Activated CD8-positive, alpha-beta memory T cell treated with anti-CD3 and anti-CD28 coated beads, Interleukin-2, amount 50 U/mL, for 48 hours (primary cell): ENCODE data around the gene TMEM117.
"Not testable (repeated sequence)": the region's sequence is repeated elsewhere in the genome, so short reads cannot be mapped to it uniquely, and the experiment has no call there.

ENCODE experiments used
- DNase-seq: peaks from one replicate; pipeline ENCODE4 v3.0.0-alpha.2; 2020

TMEM117 gene

DNA sequence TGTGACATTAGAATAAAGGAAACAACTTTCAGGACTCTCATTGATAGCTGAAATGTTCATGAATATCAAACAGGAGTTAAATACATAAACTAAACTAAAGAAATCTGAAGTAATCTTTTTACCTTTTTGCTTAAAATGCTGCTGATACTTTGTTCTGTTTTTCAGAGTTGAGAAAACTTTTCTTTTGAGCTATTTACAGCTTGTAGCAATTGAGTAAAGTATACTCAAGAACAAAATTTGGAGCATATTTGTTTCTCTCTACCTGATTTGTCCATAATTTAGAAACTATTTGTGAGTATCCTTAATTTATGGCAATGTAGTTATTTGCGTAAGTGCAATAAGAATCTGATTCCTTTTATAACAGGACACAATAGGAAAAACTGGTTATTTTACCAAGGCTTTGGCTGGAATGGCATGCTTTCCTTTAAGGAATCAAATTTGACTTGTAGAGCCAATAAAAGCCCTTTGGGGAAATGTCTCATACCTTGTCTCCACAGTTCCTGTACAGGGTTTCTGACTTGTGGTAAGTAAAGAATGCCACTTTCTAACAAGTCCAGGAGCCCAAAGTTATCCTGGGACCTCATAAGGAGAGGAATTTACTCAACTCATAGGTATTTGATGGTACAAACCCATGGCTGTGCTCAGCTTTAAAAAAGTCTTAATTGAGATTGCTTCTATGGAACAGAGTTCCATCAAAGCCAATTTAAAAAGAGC, 195.7 kb downstream of the TMEM117 start:
- no peak for DNase-seq

DNA sequence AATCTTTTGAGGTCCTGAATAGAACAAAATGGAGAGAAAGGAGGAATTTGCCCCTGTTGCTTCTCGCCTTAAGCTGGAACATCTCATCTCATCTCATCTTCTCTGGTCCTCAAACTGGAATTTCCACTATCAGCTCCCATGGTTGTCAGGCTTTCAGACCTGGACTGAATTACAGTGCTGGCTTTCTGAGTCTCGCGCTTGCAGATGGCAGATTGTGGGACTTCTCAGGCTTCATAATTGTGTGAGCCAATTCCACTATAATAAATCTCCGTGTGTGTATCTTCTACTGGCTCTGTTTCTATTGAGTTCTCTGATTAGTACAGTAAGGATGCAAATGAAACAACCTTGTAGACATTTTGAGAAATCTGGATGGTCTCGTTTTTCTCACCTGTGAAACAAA, 199.0 kb downstream of the TMEM117 start:
- DNase-seq: no peak

DNA sequence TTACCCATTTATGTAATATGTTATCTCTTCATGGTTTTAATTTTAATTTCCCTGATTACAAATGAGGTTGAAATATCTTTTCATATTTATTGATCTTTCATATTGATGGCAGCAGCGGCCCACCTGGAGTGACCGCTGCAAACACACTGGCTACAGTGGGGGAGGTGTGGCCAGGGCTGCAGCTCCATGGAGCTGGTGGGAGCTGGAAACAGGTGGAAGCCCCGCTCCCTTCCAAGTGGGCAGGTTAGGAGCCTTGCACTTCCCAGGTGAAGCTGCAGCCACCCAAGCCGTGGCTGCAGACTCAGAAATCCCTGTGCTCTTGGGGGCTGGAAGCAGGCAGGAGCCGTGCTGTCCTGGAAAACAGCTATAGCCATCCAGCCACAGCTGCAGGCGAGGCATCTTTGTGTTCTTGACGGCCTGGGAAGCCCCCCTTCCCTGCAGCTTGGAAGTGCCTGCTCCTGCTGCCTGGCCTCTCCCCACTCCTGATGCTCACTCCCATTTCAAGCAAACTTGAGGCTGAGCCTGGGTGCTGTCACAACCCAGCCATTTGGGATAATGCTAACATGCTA, 201.1 kb downstream of the TMEM117 start:
- no peak for DNase-seq

DNA sequence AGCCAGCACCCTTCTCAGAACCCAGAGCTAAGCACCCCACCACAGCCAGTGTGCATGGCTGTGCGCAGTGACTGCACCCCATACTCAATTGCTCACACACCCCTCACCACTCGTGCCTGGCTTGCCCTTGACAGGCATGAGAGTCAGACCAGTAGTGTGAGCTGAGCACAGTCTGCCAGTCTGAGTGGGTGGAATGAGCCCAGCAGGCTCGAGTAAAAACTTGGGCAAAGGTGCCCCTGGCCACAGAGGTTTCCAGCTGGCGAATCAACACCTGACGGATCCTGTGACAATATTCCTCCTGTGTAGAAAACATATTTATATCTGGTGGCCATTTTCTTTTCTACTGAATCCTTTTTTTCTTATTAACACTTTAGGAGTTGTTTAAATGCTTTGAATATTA, 202.5 kb downstream of the TMEM117 start:
- DNase-seq: no peak

DNA sequence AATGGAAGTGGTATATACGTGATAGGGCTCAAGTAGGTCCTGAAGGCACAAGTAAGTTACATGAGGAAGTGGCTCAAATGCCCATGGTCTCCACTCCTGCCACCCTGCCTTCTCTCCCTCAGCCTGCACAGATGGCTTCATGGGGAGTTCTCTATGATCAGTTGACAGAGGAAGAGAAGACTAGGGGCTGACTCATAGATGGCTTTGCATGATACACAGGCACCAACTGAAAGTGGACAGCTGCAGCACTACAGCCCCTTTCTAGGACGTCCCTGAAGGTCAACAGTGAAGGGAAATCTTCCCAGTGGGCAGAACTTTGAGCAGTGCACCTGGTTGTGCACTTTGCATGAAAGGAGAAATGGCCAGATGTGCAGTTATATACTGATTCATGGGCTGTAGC, 208.6 kb downstream of the TMEM117 start:
- not testable (repeated sequence) for DNase-seq

DNA sequence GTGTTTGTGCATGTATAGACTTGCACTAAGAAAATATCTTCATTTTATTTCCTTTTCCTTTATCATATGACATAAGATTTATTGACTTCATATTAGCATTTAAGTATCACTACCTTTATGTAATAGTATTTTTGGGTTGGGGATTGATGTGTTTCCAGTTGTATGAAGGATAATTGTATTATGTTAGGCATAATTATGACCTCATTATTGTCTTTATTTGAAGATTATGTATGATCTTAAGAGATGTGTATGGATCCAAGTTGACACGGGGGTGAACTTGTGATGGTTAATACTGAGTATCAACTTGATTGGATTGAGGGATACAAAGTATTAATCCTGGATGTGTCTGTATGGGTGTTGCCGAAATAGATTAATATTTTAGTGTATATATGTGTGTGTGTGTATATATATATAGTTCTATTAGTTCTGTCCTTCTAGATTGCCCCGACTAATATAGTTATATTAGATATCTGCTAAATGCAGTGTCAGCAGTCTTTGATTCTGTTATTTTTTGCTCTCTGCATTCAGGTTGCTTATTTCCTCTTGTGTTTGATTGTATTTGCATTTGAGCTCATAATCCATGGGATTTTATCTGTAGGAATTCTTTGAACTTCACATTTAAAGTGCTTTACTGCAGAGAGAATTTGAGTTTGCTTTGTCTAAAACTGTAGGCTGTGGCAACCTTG, 211.0 kb downstream of the TMEM117 start:
- DNase-seq: no peak

DNA sequence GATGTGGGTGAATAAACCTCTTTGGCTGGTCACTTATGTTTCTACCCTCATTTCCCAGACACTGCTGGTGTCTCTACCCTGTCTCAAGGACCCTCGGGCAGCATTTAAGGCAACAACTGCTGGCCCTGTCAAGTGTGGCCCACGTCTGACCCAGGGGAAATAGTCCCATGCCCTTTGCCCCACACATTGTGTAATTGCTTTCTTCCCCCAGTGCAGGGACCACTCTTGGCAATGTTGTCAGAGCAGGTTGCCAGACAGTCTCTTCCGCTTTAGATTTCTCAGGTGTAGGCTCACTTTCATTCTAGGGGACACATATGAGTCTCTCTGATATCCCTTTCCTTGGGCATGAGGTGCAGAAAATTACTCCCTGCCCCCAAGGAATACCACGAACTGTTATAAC, 216.7 kb downstream of the TMEM117 start:
- no peak for DNase-seq

DNA sequence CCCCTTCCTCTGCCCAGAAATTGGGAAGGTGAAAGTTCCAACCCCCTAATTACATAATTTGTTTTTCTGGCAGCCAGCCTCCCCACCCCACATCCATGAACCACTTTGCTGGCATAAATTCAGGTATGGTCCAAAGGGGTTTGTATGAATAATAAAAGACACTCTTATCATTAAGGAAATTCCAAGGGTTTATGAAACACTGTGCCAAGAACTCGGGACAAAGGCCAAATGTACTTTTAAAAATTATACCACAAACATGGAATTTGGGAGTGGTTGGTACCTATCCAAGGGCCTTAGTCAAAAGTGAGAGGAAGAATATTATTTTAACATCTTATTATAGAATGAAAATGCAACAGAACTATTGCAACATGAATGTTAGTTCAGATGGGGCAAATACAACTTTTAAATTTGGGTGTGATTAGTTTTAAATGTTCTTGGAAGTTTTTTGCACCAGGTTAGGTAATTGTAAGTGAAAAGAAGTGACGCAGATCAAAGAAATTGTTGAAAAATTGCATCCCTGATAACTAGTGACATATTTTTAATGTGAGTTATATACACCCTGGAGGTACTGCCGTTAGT, 217.8 kb downstream of the TMEM117 start:
- DNase-seq: no peak

DNA sequence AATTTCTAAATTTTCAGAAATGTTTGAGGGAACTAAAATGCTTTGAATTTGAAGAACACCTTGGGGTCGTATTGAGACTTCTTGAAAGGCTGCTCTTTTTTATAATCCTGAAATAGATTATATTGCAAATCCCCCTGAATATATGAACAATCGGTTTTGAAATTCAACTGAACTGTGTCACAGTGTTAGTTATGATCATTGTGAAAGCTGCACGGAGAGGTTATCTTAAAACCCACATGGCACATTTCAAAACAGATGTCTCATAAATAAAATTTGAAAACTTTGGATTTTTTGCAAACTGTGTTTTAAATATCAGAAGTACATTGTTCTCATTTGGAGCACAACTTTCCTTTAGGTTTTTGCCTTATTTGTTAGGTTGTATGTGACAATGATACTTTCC, 218.4 kb downstream of the TMEM117 start:
- DNase-seq: no peak

DNA sequence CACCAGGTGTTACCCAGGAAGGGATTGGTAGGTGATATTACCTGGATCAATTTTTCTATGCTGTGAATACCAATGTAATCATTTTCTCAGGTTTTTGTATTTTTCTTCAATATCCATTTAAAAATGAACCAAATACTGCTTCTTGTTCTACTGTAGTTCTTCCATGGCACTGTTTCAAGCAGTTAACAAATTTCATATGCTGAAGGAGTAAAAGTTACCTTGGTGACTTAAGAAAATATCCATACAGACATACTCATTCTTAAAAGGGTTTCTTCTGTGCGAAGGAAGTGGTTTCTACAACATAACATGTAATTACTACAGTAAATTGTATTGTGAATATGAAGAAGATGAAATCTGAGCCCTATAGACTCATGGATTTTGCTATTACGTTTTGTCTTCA, 222.5 kb downstream of the TMEM117 start:
- DNase-seq: no peak

DNA sequence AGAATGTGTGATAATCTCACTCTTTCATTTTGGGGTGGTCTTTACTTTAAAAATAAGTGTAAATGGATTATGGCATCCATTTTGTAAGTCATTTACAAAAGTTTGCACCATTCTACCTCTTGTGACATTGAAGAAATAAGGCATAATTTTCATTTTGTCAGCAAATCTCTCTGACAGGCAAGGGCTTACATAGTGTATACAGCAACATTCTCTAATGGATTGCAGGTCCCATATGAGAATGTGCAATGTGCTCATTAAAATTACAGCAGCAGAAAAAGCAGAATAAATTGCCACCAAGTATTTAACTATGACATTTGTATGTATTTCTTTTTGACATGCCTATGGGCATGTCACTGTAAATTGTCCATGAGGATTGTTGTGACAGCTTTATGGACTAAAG, 223.6 kb downstream of the TMEM117 start:
- DNase-seq: no peak

DNA sequence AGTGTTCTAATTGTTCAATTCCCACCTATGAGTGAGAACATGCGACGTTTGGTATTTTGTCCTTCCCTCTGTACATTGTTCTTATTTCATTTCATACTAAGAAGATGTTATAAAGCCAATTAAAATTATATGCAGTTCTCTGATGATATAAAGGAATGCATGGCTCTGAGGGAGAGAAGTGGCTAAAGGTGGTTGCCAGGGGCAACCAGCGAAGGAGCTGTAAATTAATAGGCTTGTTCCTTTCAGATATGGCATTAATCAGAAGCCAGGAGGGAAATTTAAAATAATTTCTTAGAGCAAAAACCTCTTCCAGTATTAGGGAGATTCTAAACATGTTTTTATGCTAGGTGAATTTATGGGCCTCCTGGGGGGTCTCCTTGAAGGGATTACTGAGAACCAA, 227.8 kb downstream of the TMEM117 start:
- DNase-seq: no peak

DNA sequence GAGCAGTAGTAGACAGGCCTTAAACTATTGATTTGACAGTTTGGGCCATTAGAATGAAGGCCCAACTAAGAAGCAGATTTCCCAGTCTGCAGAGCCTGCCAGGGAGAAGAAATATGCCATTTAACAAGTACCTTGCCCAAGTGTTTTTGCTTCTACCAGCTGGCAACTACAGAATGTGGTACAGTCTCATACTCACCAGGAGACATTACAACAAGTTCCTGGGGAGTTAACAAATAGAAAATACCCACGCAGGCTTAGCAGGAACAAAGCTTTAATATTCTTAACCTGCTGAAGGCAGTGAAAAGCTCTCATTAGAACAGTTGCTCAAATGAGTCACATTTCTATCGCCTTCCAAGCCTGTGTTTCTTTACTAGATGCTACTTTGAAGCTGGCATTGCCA, 241.0 kb downstream of the TMEM117 start:
- DNase-seq: no peak

DNA sequence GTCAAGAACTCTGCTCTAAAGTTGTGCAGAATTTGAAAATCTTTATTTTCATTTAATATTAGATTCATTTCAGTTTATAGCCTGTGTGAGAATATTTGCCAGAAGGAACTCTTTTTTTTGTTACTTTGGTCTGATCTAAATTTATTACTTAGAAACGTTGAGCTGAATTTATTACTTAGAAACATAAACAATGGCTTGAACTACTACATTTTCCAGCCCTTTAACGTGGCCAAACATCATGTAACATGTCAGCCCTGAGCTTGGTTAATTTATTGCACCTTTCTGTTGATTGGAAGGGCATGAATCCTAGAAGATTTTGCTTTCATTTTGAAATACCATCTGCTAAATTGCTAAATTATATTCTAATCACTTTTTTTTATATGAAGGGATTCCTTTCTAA, 241.4 kb downstream of the TMEM117 start:
- no peak for DNase-seq

DNA sequence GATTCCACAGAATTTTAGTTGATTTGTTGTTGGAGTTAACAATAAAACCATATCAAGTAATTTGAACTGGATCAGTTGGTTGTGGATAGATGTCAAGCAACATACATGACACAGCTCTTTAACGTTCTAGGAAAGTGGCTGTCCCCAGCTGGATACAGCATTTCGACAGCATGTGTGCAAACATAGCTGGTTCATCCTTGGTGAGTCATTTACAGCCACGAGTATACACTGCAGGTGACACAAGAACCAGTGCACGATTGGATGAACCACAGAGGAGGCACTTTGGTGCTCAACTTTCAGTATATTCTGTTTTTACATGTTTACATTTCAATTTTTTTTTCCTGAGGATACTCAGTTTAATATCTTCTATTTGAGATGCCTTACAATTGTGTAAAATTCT, 242.4 kb downstream of the TMEM117 start:
- DNase-seq: no peak

DNA sequence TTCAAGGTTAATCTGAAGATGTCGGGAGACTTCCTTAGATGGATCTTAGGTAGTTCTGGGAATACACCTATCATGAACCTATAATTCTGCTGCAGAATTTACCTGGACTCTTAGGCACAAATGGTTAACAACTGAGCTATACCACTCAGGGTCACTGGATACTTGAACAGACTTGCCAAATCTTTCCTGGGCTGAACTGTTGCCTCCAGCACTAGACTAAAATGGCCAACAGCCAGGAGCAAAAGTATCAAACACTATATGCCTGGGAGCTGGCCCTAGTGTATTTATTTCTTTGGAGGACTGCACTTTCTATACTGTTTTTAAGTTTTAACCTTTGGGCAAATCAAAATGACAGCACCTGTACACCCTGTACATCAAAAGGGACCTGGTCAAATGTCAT, 252.8 kb downstream of the TMEM117 start:
- no peak for DNase-seq

DNA sequence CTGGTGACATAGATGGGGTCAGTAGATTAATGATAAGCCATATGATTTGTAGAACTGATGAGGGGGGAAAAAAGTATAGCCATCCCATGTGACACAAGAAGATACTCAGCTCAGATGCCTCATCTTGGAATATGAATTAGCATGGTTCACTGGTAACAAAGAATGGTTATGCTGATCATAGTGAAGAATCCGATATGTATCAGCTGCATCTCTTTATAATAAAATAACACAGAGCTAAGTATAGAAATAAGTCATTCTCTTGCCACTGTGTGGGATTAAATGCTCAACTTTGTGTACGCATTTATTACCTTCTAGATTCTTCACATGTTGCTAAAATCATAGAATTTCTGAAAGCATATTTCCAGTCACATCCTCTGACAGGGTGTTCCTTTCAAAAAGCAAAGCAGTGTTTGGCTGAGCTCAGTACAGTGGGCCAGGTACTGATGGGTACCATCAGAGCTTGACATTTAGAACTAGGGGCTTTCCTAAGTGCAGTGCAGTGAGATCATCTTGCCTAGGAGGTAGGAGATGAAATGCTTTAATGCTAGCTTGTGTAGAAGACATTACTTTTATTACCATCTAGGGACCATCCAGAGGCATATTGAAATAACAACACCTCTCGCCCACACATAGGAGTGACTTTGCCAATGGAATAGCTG, 256.2 kb downstream of the TMEM117 start:
- DNase-seq: no peak

DNA sequence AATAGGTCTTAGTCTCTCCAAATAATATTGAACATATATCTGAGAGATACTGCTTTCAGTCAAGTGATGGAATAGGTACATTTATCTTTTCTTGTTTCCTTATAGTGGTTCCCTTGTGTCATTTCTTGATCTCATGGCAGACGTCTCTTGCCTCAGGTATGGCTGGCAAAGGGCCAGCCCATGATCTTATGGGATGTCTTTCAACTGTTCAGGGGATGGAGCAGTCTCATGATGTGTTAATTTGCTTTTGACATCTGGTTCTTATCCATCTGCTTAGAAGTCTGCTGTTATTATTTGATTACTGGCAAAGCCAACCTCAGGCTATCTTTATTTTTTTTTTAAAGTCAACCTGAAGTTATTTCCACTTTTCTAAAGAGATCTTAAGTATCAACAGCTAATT, 262.9 kb downstream of the TMEM117 start:
- DNase-seq: no peak

DNA sequence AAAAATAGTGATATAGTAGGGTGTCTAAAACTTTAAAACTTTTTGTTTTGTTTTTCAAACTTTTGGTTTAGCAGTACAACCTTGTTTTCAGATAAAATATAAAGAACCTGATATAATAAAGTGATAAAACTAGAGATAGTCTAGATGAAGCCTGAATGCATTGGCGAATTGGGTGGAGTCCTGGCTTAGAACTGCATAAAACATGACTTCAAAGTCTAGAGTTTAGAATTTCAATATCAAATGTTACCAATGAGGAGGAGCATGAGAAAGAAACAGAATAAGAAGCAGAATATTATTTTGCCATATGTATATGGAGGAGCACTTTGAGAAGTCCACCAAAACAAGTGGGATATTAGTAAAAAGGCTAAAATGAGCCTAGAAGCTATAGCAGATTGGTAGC, 263.6 kb downstream of the TMEM117 start:
- DNase-seq: no peak

DNA sequence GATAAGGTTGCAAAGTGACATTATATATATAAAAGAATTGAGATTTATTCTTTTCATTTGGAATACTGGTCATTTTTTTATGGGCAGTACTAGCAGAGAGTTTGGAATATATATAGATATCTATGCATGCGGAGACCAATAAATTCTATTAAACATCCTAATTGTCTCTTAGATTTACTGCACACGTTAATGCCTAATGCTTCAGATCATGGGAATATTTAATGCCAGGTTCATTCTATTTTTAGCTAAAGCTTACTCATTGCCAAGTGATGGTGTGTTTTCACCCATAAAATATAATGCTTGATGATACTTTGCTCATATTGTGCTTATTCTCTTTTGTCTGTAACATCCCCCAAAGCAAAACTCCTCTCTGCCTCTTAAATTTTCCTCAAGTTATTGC, 264.4 kb downstream of the TMEM117 start:
- no peak for DNase-seq

DNA sequence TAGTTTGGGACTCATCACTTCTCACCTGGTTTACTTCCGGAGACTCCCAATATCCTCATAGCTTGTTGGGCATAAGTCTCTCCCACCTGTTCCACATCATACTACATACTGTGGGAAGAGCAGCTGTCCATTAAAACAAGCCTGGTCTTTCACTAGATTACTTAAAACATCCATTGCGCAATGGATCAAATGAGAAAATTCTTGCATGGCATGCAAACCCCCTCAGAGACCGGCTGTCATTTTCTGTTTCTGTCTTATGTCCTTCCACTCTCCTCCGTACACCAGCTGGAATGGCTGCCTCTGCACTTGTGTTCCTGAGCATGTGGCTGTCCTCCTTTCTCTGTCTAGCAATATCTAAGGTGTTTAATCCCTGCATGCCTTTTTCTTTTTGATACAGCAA, 265.6 kb downstream of the TMEM117 start:
- no peak for DNase-seq

DNA sequence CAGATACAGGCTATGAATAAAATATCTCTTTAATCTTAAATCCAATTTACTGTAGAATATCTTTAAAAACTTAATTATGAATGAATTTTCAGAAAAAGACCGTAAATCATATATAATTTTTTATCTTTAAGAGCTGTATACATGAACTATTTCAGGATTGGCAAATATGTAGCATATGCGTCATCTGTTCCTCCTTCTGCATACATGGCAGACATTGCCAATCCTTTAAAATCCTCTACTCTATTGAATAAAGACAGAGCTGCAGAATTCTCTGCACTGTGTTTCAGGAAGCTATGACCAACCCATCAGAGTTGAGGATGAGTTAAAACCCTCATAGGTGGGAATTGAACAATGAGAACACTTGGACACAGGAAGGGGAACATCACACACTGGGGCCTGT, 279.0 kb downstream of the TMEM117 start:
- DNase-seq: no peak

DNA sequence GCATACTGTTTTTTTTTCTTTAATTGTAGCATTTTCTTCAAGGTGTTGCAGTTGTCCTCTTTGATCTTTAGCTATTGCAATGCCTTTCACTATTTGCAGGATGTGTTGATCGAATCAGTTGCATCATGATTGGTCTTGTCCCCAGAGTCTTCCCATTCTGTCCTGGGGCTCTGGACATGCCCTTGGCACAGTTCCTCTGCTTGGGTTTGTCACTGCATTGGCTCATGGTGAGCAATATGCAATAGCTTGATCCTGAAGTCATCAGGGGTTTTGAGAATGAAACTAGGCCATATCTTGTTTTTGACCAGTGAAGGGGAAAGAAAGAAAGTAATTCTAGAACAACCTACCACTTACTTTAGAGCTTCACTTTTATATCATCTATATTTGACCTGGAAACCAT, 281.5 kb downstream of the TMEM117 start:
- DNase-seq: no peak

DNA sequence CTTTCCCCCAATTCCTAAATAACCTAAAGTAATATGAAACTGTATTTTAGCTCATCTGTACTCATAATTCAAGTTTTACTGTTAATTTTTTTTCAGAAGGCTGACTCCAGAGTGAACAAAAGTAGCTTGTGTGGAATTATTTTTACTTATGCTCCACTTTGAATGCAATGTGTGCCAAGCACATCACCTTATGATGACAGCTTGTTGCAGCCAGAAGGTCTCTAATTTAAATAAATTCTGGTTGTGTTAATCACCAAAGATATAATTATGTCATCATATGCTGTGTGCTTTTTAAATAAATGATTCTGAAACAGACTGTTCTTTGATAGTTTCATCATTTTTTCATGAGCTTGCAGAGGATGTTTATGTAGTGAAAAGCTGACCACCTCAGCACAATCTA, 283.1 kb downstream of the TMEM117 start:
- DNase-seq: no peak
